H1 (cell line): ENCODE data around the gene CIBAR2. TPM values are rescaled to one million over a fixed set of nuclear protein-coding genes. Genes with fewer than 3 reads are reported as not detected.

Experiments used
- CTCF ChIA-PET: fragments of 300-600 bp; sonication (Branson Sonifier 250); formaldehyde crosslinking; loops from one replicate; lab custom pipeline; 2021; ENCODE audit not compliant: partially characterized antibody; lab: Charles Lee
- POLR2A ChIA-PET: fragments of 300-600 bp; sonication (Branson Sonifier 250); formaldehyde crosslinking; loops from one replicate; lab custom pipeline; 2021; ENCODE audit warnings: inconsistent platforms; ENCODE audit not compliant: partially characterized antibody; lab: Charles Lee
- DNase-seq, 2 experiments: peaks; one replicate each; pipeline versions ENCODE4 v3.0.0 to v3.0.0-alpha.2; 2010 to 2022; ENCODE audit warnings: low spot score in 2 of 2, low read depth in 1 of 2, mixed read lengths in 1 of 2
- FAIRE-seq: peaks from 2 replicates; lab custom pipeline; 2011; peaks lifted over from hg19 to GRCh38; lab: Jason Lieb, UNC
- H2AFZ ChIP-seq: 2 replicates; pipeline ENCODE4 v1.8.1; 2012; ENCODE audit warnings: low read length, inconsistent platforms
- H2AK5ac ChIP-seq: 2 replicates; pipeline ENCODE4 v1.6.1; 2013; ENCODE audit warnings: low read depth, low read length
- H2BK120ac ChIP-seq: replicated peaks from 2 replicates; pipeline ENCODE3; 2013; ENCODE audit warnings: low read depth, low read length, inconsistent platforms
- H2BK12ac ChIP-seq: 2 replicates; pipeline ENCODE4 v1.6.1; 2013; ENCODE audit warnings: low read depth, low read length
- H2BK15ac ChIP-seq: 2 replicates; pipeline ENCODE4 v1.6.1; 2013; ENCODE audit warnings: low read length
- H2BK20ac ChIP-seq: 2 replicates; pipeline ENCODE4 v1.6.1; 2013; ENCODE audit warnings: low read length
- H2BK5ac ChIP-seq: 2 replicates; pipeline ENCODE4 v1.6.1; 2013; ENCODE audit warnings: low read depth, low read length
- H3K14ac ChIP-seq: 2 replicates; pipeline ENCODE4 v1.6.1; 2013; ENCODE audit warnings: inconsistent platforms; ENCODE audit not compliant: insufficient read length
- H3K18ac ChIP-seq: 2 replicates; pipeline ENCODE4 v1.6.1; 2013; ENCODE audit warnings: low read length; ENCODE audit errors: extremely low read depth
- H3K23ac ChIP-seq: 2 replicates; pipeline ENCODE4 v1.6.1; 2013; ENCODE audit warnings: inconsistent platforms; ENCODE audit not compliant: insufficient read length
- H3K23me2 ChIP-seq: 2 replicates; pipeline ENCODE4 v1.6.1; 2013; ENCODE audit warnings: low read depth, low read length
- H3K27ac ChIP-seq: 2 replicates; pipeline ENCODE4 v1.6.1; 2011; ENCODE audit warnings: low read depth, low read length, inconsistent platforms
- H3K27me3 ChIP-seq, 4 experiments: replicated peaks in 1 of 4; 1 replicate in 1 of 4; 2 replicates in 3 of 4; pipeline versions ENCODE4 v1.6.1 to v1.8.1; 2011 to 2013; ENCODE audit warnings: low read length in 3 of 4, mild to moderate bottlenecking in 3 of 4, inconsistent platforms in 2 of 4, mixed read lengths in 2 of 4, moderate library complexity in 1 of 4; ENCODE audit not compliant: control insufficient read depth in 3 of 4, insufficient read depth in 3 of 4; ENCODE audit errors: extremely low read depth in 1 of 4
- H3K36me3 ChIP-seq, 4 experiments: 2 replicates each; pipeline versions ENCODE4 v1.6.1 to v1.8.1; 2011 to 2013; ENCODE audit warnings: mild to moderate bottlenecking in 4 of 4, low read length in 3 of 4, moderate library complexity in 2 of 4, control low read depth in 1 of 4, inconsistent platforms in 1 of 4; ENCODE audit not compliant: insufficient read depth in 4 of 4, control insufficient read depth in 2 of 4
- H3K4ac ChIP-seq: replicated peaks from 2 replicates; pipeline ENCODE3; 2013; ENCODE audit warnings: low read length, low read depth, mixed read lengths, inconsistent platforms; ENCODE audit not compliant: insufficient read length
- H3K4me1 ChIP-seq, 4 experiments: replicated peaks in 1 of 4; 1 replicate in 1 of 4; 2 replicates in 3 of 4; pipeline versions ENCODE4 v1.6.1 to v1.8.1; 2011 to 2013; ENCODE audit warnings: low read length in 3 of 4, inconsistent platforms in 2 of 4, mixed read lengths in 1 of 4; ENCODE audit not compliant: insufficient read depth in 4 of 4, control insufficient read depth in 3 of 4
- H3K4me2 ChIP-seq, 2 experiments: 2 replicates each; pipeline versions ENCODE4 v1.6.1 to v1.8.1; 2011 to 2013; ENCODE audit warnings: low read depth in 2 of 2, low read length in 2 of 2, control low read depth in 1 of 2, inconsistent platforms in 1 of 2, mild to moderate bottlenecking in 1 of 2; ENCODE audit not compliant: insufficient read depth in 1 of 2
- H3K4me3 ChIP-seq, 4 experiments: fragments of 200-600, 300-600 bp in 1 of 4; sonication (generic), shearing (Covaris generic), sonication (Bioruptor Twin) in 1 of 4; 2 replicates each; pipeline versions ENCODE4 v1.5.1 to v1.8.1; 2011 to 2016; ENCODE audit warnings: low read length in 4 of 4, low read depth in 3 of 4, control low read depth in 2 of 4, inconsistent platforms in 2 of 4, mild to moderate bottlenecking in 2 of 4, mixed read lengths in 1 of 4, moderate library complexity in 1 of 4; ENCODE audit not compliant: insufficient read depth in 2 of 4; ENCODE audit errors: extremely low read depth in 1 of 4
- H3K56ac ChIP-seq: replicated peaks from 2 replicates; pipeline ENCODE3; 2013; ENCODE audit warnings: low read depth, mild to moderate bottlenecking, mixed read lengths, low read length, inconsistent platforms; ENCODE audit not compliant: insufficient read length
- H3K79me1 ChIP-seq: 2 replicates; pipeline ENCODE4 v1.6.1; 2013; ENCODE audit warnings: low read depth, low read length, control low read depth
- H3K79me2 ChIP-seq, 2 experiments: 2 replicates each; pipeline versions ENCODE4 v1.6.1 to v1.8.1; 2012 to 2013; ENCODE audit warnings: low read length in 2 of 2, mild to moderate bottlenecking in 2 of 2, inconsistent platforms in 1 of 2; ENCODE audit not compliant: insufficient read depth in 2 of 2, control insufficient read depth in 1 of 2
- H3K9ac ChIP-seq, 4 experiments: replicated peaks in 1 of 4; 1 replicate in 1 of 4; 2 replicates in 3 of 4; pipeline versions ENCODE4 v1.6.1 to v1.8.1; 2011 to 2013; ENCODE audit warnings: low read depth in 3 of 4, low read length in 3 of 4, control low read depth in 2 of 4, mild to moderate bottlenecking in 2 of 4, moderate library complexity in 2 of 4, inconsistent platforms in 1 of 4; ENCODE audit errors: extremely low read depth in 1 of 4
- H3K9me3 ChIP-seq, 2 experiments: 2 replicates each; pipeline versions ENCODE4 v1.6.1 to v1.8.1; 2012 to 2013; ENCODE audit warnings: mild to moderate bottlenecking in 2 of 2, moderate library complexity in 2 of 2, control low read depth in 1 of 2, inconsistent platforms in 1 of 2, low read depth in 1 of 2, low read length in 1 of 2, mixed read lengths in 1 of 2; ENCODE audit not compliant: insufficient read depth in 2 of 2
- H4K20me1 ChIP-seq, 2 experiments: replicated peaks in 1 of 2; 2 replicates each; pipeline versions ENCODE3 to v1.8.1; 2011 to 2013; ENCODE audit warnings: inconsistent platforms in 2 of 2, low read length in 2 of 2, mild to moderate bottlenecking in 1 of 2; ENCODE audit not compliant: insufficient read depth in 2 of 2, control insufficient read depth in 1 of 2
- H4K5ac ChIP-seq: 2 replicates; pipeline ENCODE4 v1.6.1; 2013; ENCODE audit warnings: low read length, low read depth, mixed read lengths, inconsistent platforms; ENCODE audit not compliant: insufficient read length
- H4K8ac ChIP-seq: 2 replicates; pipeline ENCODE4 v1.8.0; 2013; ENCODE audit warnings: mild to moderate bottlenecking, moderate library complexity, low read length, inconsistent platforms; ENCODE audit not compliant: insufficient read depth; ENCODE audit errors: extremely low read depth
- H4K91ac ChIP-seq: replicated peaks from 2 replicates; pipeline ENCODE3; 2013; ENCODE audit warnings: low read length, mixed read lengths, inconsistent platforms; ENCODE audit not compliant: insufficient read length
- CTBP2 ChIP-seq: IDR thresholded peaks from 2 replicates; pipeline ENCODE4 v1.7.0; 2011; ENCODE audit warnings: borderline replicate concordance, mild to moderate bottlenecking, moderate library complexity, mixed read lengths, low read length; ENCODE audit not compliant: insufficient read depth, insufficient read length
- WGBS, 2 experiments: shearing (Covaris generic) in 1 of 2; methylation state at CpG; one replicate each; pipeline versions ENCODE4 v1.1.6 to v1.1.7; 2013 to 2015; ENCODE audit warnings: low lambda C conversion rate in 2 of 2, mixed read lengths in 2 of 2, inconsistent platforms in 1 of 2, low coverage in 1 of 2, missing lambda C conversion rate in 1 of 2; ENCODE audit not compliant: insufficient replicate concordance in 2 of 2, insufficient coverage in 1 of 2, insufficient read length in 1 of 2; ENCODE audit errors: extremely low coverage in 1 of 2, missing lambda C conversion rate in 1 of 2; 5-methylcytosine and 5-hydroxymethylcytosine counted together
- polyA plus RNA-seq, 7 experiments: library from polyadenylated mRNA; depleted of rRNA in 3 of 7; stranded (reverse) in 5 of 7; unstranded in 2 of 7; fragments of >200 nt in 5 of 7; fragments of 200-250 nt in 2 of 7; gene quantifications; 1 replicate in 5 of 7; 2 replicates in 1 of 7; 4 replicates in 1 of 7; pipeline versions ENCODE4 v1.2.1 to v1.2.3, GENCODE V29; 2011 to 2013; ENCODE audit warnings: missing spikeins in 2 of 7, mixed read lengths in 2 of 7
- total RNA-seq: library from RNA; stranded (reverse); fragmentation: NEBNext Ultra II Directional; extraction: Animal tissue kit (Norgen Biotek cat#: 25700); gene quantifications from 2 replicates; pipeline ENCODE4 v1.2.1, GENCODE V29; 2021

The CIBAR2 gene
- total and polyA plus RNA-seq, 2 of the 8 experiments (the other 6 are each of a cell fraction or from before 2014, with no cell fraction given) = 0.18 TPM; not detected in 1

- Histone ChIP-seq H4K8ac (no peak overlapping the region), H3K23ac (no peak overlapping the region), H4K5ac (no peak overlapping the region), H3K56ac (no peak overlapping the region), H3K18ac (no peak overlapping the region), H3K4ac (no peak overlapping the region), H3K14ac (no peak overlapping the region), H3K4me2 (no peak overlapping the region), H4K20me1 (peaks cover 0 to 2% of the 10 kb centered on the region in 2 experiments), H3K4me1 (peaks cover 0 to 6% (median 4%) of the 10 kb centered on the region in 4 experiments; a peak in 4 of 7 replicates), H2BK15ac (no peak overlapping the region), H3K4me3 (no peak overlapping the region), H2BK5ac (no peak overlapping the region), H3K23me2 (no peaks in the 10 kb centered on the region), H3K9ac (no peak overlapping the region), H3K79me1 (no peaks in the 10 kb centered on the region), H2AK5ac (no peak overlapping the region), H3K36me3 (no peaks in the 10 kb centered on the region), H2AFZ (no peak overlapping the region), H3K9me3 (no peaks in the 10 kb centered on the region), H3K79me2 (no peaks in the 10 kb centered on the region), H3K27ac (no peak overlapping the region), H2BK12ac (no peak overlapping the region), H2BK20ac (no peak overlapping the region), H3K27me3 (no peaks in the 10 kb centered on the region), H4K91ac (no peak overlapping the region), H2BK120ac (no peak overlapping the region)
- FAIRE-seq = no peak
- CTCF ChIA-PET = interaction anchor here (0.9 to 1.2 kb wide), 4 partner anchors 20 to 81 kb away, joined by 3 to 4 read pairs (median 4); no protein-coding TSS in a partner anchor
- TF ChIP-seq CTBP2 = no peak
- 85% methylated on average over 7 of the region's 8 CpGs; no CpG with 5 or more reads in 1 of the 2 experiments for WGBS, 2 experiments
- POLR2A ChIA-PET = no interaction called here
- no peak for DNase-seq
Observed at GRCh38 chr16:85051683-85052082, 60.6 kb downstream of the CIBAR2 start.
